ENCODE results near the gene L3MBTL4.

L3MBTL4 gene

DNA sequence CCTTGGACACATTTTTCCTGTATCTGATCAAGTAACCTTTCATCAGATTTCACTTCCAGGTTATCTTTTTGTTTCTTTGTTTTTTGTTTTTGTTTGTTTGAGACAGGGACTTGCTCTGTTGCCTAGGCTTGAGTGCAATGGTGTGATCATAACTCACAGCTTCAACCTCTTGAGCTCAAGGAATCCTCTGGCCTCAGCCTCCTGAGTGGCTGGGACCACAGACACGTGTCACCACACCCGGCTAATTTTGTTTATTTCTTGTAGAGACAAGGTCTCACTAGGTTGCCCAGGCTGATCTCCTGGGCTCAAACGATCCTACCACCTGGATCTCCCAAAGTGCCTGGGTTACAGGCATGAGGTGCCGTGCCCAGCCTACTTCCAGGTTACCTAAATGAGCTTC lies 124.9 kb downstream of the L3MBTL4 start:
- no peak for DNase-seq (ENCODE audit: low read depth)
- TF ChIP-seq, protein P1, sequence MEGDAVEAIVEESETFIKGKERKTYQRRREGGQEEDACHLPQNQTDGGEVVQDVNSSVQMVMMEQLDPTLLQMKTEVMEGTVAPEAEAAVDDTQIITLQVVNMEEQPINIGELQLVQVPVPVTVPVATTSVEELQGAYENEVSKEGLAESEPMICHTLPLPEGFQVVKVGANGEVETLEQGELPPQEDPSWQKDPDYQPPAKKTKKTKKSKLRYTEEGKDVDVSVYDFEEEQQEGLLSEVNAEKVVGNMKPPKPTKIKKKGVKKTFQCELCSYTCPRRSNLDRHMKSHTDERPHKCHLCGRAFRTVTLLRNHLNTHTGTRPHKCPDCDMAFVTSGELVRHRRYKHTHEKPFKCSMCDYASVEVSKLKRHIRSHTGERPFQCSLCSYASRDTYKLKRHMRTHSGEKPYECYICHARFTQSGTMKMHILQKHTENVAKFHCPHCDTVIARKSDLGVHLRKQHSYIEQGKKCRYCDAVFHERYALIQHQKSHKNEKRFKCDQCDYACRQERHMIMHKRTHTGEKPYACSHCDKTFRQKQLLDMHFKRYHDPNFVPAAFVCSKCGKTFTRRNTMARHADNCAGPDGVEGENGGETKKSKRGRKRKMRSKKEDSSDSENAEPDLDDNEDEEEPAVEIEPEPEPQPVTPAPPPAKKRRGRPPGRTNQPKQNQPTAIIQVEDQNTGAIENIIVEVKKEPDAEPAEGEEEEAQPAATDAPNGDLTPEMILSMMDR (IDR thresholded peaks at IDR 0.05; ENCODE audit: low read length, missing control alignments) = no peak
- no peak overlapping the region for H3K4me3 ChIP-seq (replicated peaks; ENCODE audit: low read depth, low read length)

DNA sequence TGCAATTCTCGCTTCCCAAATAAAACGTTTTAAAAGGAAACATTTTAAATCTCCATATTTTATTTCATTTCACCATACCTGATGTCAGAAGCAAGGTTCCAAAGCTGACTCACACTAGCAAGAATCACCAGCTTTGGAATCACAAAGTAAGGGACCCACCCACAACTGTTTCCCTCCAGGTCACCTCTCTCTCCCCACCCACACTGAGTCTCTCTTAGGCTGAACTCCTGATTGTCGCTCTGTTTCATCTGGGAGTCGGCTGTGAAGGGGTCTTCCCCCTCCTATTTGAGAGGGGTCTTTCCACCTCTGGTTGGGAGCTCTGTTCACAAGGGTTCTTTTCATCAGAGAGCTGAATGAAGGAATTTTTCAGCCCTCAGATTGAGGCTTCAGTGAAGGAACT lies 128.1 kb downstream of the L3MBTL4 start:
- no peak for DNase-seq (ENCODE audit: low read depth)
- no peak overlapping the region for H3K4me3 ChIP-seq (replicated peaks; ENCODE audit: low read depth, low read length)
- TF ChIP-seq, protein P1 (IDR thresholded peaks at IDR 0.05; ENCODE audit: low read length, missing control alignments) = no peak

DNA sequence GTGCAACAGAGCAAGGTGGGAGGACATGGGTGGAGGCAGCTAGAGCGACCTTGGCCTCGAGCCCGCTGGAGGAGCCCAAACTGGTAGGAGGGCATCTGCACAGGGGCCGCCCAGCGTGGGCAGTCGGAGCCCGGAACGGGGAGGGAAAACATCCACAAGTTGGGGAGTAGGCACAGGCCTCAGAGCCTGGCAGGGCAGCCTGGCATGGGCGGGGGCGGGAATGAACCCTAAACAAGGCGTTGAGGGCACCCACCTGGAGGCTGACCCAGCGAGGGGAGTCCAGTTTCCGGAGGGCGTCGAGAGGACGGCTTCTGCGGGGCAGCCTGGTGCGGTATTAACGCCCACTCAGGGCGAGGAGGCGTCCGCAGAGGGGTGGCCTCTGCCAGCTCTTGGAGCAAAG lies 129.9 kb downstream of the L3MBTL4 start:
- no peak for DNase-seq (ENCODE audit: low read depth)
- H3K4me3 ChIP-seq (replicated peaks; ENCODE audit: low read depth, low read length) = no peak overlapping the region
- TF ChIP-seq, protein P1 (IDR thresholded peaks at IDR 0.05; ENCODE audit: low read length, missing control alignments) = no peak

DNA sequence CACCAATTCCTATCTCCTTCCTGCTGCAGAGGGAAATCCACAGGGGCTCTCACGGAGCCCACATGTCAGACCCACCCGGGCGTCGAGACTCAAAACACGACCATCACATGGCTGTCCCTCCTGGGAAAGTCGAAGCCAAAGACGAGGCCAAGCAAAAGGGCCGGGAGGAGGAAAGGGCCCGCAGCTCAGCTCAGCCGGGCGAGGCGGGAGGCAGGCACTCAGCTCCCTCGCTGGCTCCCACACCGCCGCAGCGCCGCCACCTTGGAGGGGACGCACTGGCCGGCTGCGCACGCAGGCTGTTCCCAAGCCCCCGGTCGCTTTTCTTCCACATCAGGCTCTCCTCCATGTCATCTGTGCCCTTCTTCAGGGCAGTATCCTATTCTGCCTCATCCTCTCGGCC lies 130.4 kb downstream of the L3MBTL4 start:
- no peak for DNase-seq (ENCODE audit: low read depth)
- no peak overlapping the region for H3K4me3 ChIP-seq (replicated peaks; ENCODE audit: low read depth, low read length)
- TF ChIP-seq, protein P1 (IDR thresholded peaks at IDR 0.05; ENCODE audit: low read length, missing control alignments) = no peak

DNA sequence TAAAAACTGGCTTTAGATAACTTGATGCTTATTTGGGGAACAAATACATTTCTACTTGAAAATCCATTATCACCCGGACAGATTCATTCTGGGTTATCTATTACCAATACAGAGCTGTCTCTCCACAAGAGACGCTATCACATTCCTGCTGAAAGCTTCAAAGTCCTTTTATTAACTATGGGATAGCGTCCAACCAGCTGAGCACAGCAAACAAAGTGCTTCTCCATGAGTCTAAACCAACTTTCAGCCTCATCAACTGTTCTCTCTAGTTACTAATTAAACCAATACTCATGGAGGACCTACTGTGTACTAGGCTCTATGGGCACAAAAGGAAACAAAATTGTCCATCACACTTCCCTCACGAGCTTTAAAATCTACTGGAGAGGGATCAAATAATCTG lies 132.8 kb downstream of the L3MBTL4 start:
- no peak overlapping the region for H3K4me3 ChIP-seq (replicated peaks; ENCODE audit: low read depth, low read length)
- TF ChIP-seq, protein P1 (IDR thresholded peaks at IDR 0.05; ENCODE audit: low read length, missing control alignments) = no peak
- no peak for DNase-seq (ENCODE audit: low read depth)

DNA sequence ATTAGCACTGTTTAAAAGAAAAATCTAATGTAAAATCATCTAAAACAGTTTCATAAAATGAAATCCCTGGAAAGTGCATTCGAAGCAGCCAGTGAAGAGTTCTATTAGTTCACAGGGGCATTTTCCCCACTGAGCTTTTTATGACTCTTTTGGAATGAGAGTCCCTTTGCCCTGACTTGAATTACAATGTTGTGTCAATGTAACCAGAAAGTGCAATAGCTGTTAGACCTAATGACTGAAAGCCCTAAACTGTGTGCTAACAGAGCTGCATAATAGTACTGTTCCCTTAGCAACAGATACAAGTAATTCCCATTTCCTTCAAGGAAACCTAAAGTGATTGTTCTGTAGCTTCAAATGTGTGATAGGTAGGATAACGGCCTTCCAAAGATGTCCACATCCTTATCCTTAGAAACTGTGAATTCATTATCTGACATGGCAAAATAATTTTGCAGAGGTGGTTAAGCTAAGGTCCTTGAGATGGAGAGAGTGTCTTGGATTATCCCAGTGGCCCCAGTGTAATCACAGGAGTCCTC lies 134.4 kb downstream of the L3MBTL4 start:
- TF ChIP-seq, protein P1 (IDR thresholded peaks at IDR 0.05; ENCODE audit: low read length, missing control alignments) = no peak
- no peak overlapping the region for H3K4me3 ChIP-seq (replicated peaks; ENCODE audit: low read depth, low read length)
- DNase-seq (ENCODE audit: low read depth) = no peak

DNA sequence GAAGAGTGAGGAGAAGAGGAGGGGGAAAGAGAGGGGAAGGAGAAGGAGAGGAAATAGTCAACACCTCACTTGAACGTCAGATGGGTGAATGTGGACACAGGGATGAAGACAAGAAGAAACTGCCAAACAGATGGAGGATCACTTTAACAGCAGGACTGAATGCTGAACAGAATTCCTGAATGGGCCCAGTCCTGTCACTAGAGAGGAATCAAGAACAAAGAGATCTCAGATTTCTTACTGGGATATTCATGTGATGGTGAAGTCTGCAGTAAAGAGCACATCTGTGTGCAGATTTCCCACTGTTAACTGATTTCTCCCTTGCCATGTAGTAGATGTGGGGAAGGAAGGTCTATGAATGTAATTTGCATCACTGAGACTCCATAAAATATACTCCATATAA lies 135.4 kb downstream of the L3MBTL4 start:
- TF ChIP-seq, protein P1 (IDR thresholded peaks at IDR 0.05; ENCODE audit: low read length, missing control alignments) = no peak
- H3K4me3 ChIP-seq (replicated peaks; ENCODE audit: low read depth, low read length) = no peak overlapping the region
- no peak for DNase-seq (ENCODE audit: low read depth)
